Amniotic epithelial cell (primary cell): ENCODE data around the gene ATPAF2.
"Not testable (repeated sequence)": the region's sequence is repeated elsewhere in the genome, so short reads cannot be mapped to it uniquely, and the experiment has no call there.

ENCODE experiments used
- DNase-seq: peaks from one replicate; pipeline ENCODE4 v3.0.0-alpha.2; 2010; ENCODE audit warnings: low read depth

Gene ATPAF2

GRCh38 chr17:18009609-18010420 is 29.2 kb downstream of the ATPAF2 start:
- DNase-seq: no peak

DNA sequence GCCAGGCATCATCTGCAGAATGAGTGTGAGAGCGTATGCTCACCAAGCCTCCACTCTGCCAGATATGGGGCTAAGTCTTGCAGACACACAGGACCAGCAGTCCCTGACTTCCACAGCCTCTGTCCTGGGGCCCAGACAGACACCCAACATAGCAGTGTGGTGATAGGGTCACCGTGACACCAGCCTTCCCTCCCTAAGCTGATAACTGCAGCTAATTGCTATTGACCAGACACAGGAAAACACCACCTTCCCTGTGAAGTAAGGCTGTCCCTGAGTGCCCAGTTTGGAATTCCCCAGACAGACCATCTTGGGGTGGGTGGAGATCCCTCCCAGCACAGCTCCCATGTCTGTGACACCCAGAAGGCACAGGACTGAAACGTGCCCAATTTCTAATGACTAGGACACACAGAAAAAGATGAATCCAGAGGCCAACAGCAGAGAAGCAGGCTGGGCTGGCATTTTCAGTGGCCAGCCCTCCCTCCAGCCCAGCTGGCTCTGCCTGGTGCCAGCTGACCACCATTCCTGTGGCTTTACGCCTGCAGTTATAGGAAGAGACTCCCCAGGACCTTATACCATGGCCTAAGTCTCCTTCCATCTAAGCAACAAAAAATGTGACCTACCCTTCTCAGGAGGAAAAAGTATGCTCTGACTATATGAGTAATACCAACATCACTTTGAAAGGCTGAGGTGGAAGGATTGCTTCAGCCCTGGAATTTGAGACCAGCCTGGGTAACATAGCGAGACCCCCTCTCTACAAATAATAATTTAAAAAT is 30.3 kb downstream of the ATPAF2 start:
- peak; percentile 24 for DNase-seq

DNA sequence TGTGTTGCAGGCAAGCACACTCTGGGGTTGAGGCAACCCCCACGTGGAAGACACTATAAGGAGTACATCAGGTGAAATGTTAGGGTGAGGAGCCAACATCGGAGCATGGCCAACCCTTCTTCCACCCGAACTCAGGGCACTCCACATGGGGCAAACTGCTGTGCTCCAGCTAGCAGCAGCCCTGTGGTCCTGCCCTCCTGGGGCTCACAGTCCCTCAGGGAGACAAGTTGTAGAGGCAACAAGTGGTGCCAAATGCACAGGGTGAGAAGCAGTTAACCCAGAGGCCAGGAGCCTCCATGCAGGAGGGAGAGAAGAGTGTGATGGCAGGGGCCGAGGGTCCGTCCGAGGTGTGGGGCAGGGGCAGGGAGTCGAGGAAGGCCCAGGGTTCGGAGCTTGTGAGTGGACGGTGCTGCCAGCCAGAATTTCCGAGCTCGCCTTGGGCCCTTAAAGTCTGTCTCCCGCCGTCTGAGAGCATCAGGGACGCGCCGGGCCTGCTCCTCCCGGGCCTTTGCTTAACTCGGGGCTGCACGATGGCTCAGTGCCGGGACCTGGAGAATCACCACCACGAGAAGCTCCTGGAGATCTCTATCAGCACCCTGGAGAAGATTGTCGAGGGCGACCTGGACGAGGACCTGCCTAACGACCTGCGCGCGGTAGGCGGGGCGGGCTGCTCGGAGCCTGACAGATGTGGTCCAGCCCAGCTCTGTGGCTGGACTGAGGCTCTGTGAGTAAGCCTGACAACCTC is 32.3 kb downstream of the ATPAF2 start:
- no peak for DNase-seq

DNA sequence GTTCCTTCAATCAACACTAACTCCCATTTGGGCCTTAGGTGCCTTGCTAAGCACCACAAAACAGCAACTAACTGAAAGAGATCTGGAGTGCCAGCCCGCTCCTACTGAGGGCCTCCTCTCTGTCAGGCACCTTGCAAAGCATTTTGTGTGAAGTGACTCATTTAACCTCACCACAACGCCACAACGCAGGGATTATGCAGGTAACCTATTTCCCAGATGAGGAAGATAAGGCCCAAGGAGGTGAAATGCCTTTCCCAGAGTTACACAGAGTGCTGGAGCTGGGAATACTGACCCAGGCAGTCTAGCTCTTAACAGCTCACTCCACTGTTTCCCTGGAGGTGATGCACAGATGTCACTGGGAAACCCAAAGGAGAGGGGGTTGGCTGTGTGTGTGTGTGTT is 33.5 kb downstream of the ATPAF2 start:
- DNase-seq: no peak

DNA sequence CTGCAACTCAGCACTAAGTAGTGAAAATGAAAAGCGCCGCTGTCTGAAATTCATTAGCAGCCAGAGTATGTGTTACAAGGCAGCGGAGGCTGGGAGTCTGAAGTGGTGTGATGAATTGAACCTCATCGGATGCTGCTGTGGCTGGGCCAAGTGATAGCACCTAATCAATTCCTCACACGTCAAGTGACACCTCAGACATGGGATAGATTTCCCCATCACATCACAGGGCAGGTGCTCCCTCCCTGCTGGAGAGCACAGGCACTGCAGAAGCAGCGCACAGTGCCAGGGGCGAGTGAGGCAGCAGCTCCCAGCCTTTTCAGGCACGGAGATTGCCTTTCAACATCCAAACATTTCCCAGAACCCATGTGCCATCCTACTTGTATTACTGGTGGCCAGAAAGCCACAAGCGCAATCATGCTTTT is 34.1 kb downstream of the ATPAF2 start:
- DNase-seq: no peak

- no peak for DNase-seq
Measured at GRCh38 chr17:18004345-18004744, 34.6 kb downstream of the ATPAF2 start.

- DNase-seq: peak; percentile 50
Measured at GRCh38 chr17:18002171-18002570, 36.8 kb downstream of the ATPAF2 start.

DNA sequence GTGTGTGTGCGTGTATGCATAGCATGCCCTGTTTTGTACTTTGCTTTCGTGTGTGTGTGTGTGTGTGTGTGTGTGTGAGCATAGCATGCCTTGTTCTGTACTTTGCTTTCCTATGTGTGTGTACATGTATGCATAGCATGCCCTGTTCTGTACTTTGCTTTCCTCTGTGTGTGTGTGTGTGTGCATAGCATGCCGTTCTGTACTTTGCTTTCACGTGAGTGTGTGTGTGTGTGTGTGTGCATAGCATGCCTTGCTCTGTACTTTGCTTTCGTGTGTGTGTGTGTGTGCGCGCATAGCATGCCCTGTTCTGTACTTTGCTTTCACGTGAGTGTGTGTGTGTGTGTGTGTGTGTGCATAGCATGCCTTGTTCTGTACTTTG is 38.9 kb downstream of the ATPAF2 start:
- DNase-seq: no peak

DNA sequence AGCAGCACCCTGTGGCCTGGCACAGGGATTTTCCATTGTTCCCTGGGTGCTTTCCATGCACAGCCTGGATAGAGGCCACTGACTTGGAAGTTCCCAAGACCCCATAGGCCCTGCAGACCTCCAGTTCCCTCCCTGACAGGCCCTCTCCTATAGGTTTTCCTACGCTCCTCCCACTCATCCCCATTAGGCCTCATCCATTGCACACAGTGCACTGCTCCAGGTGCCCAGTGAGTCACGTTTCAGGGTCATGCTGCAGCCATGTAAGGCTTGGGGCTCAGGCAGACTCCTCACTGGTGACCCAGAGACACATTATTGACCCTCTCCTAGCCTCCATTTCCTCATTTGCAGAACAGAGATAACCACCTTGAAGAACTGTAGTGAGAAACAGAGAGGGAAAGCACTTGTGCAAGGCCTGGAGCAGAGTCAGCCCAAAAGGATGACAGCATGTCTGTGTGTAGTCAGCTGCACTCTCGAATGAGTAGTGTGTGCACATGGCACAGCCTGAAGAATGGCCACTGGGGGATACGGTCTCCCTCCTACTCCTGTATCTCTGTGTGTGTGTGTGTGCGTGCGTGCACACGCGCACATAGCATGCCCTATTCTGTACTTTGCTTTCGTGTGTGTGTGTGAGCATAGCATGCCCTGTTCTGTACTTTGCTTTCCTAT is 39.5 kb downstream of the ATPAF2 start:
- DNase-seq: peak; percentile 17

DNA sequence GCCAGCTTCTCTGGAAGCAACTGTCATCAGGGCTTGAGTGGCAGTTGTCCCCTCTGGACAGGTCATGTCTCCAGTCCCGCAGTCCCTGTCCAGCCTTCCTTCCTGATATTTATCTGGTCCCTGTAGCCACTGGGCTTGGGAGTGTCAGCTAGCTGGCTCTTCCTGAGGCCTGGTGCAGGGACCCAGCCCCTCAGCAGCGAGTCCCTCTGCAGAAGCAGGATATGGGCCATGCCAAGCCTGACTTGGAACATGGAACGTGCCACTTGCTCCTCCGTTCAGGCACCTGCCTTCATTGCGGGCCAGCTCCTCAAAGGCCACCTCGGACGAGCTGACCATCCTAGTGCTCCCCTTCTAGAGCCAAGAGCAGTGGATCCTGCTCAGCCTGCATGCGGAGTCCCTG is 40.0 kb downstream of the ATPAF2 start:
- DNase-seq: no peak

- not testable (repeated sequence) for DNase-seq
Measured at GRCh38 chr17:17995887-17996286, 43.1 kb downstream of the ATPAF2 start.

- DNase-seq: peak; percentile 37
Measured at GRCh38 chr17:17994271-17995069, 44.5 kb downstream of the ATPAF2 start.

DNA sequence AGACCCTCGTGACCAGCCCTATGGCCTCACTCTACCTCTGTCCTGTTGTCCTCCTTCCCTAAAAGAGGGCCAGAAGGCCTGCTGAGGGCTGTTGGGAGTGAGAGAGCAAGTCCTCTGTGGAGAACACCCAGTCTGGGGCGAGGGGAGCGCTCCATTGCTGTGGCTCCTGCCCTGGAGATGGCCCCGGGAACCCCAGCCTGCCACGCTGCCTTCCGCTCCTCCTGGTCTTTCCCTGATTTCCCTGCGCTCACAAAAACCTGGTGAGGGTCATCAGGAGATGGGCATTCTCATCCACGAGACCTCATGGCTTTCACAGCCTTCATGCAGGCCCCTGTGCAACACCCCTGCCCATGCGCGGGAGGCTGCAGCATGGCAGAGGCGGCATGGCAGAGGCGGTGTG is 45.1 kb downstream of the ATPAF2 start:
- no peak for DNase-seq

DNA sequence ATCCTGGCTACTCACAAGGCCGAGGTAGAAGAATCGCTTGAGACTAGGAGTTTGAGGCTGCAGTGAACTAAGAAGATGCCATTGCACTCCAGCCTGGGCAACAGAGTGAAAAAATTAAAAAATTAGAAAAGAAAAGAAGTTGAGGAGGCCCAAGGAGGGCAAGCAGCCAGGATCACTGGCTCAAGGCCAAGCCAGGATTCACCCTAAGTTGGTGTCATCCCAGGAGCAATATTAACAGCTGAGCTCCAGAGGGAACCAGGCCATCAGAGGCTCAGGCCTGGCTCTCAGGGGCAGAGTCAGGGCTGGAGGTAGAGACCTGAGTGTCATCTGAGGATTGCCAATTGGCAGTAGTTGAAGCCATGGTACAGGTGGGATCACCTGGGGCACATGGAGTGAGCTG is 45.6 kb downstream of the ATPAF2 start:
- DNase-seq: no peak

GRCh38 chr17:17990282-17990681 is 48.7 kb downstream of the ATPAF2 start:
- no peak for DNase-seq

- DNase-seq: no peak
Measured at GRCh38 chr17:17989618-17990017, 49.4 kb downstream of the ATPAF2 start.

GRCh38 chr17:17989081-17989480 is 49.9 kb downstream of the ATPAF2 start:
- DNase-seq: no peak

DNA sequence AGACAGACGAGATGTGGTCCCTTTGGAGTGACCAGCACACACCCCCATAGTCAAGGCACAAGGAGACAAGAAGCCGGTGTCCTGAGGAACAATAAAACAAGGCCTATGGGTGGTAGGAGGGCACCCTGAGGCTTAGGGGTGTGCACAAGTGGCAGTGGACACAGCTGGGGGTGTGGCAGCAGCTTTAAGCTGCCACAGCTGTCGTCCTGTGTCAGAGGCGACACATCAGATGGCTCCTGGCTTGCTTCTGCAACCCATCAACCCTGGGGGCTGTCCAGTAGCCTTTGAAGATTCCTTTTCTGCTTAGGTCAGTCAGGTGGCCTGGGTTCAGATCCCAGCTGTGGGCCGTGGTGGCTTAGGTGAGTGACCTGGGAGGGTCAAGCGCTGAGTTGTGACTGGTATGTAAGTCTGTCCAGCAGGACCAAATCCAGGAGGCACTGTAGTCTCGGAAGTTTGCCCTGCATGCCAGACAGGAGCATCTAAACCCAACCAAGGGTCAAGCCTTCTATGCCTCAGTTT is 50.5 kb downstream of the ATPAF2 start:
- no peak for DNase-seq

GRCh38 chr17:17987901-17988300 is 51.1 kb downstream of the ATPAF2 start:
- no peak for DNase-seq

DNA sequence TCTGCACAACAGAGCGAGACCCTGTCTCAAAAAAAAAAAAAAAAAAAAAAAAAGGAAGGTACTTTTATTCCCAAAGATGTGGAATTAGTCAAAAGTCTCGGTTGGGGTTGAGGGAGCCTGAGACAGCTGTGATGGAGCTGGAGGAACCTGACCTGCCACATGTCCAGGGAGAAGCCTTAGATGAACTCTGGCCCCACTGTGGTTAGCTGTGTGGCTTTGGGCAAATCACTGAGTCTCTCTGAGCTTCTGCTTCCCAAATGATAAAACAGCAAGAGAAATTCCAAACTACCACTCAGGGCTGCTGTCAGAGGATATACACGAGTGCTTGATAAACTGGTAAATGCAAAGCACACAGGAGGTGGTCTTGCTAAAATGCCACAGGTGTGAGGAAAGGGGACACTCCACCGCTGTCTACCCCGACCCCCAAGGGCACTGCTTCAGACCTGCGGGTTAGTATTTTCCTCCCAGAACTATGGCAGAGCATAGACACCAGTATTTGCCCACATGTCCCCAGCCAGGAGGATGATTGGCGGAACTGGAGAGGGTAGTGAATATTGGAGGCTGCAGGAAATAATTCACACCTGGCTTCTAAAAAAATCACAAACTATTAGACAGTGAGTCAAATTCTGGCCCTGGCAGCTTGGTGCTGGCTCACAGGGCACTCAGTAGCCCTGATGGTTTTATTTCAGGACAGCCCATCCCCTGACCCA is 51.6 kb downstream of the ATPAF2 start:
- no peak for DNase-seq
